DND-41 (cell line): Measurements from ENCODE around the gene ISCA1.
A peak's percentile ranks its signal among the peaks of the same experiment; 100 is the strongest.

Source experiments
- ATAC-seq: fragments of 200-7000 bp; cut with Tn5 transposase; 3 replicates; pipeline ENCODE4 v1.9.1; 2021; ENCODE audit warnings: low read depth; ENCODE audit not compliant: insufficient read depth
- DNase-seq: peaks from one replicate; pipeline ENCODE4 v3.0.0-alpha.2; 2020
- H2AFZ ChIP-seq: 2 replicates; pipeline ENCODE4 v1.6.0; 2012; ENCODE audit warnings: low read depth, low read length
- H3K27ac ChIP-seq: 2 replicates; pipeline ENCODE4 v1.5.1; 2012; ENCODE audit warnings: low read length, inconsistent platforms
- H3K27me3 ChIP-seq: fragments of 200-600 bp; sonication (generic); 2 replicates; pipeline ENCODE4 v1.6.0; 2012; ENCODE audit warnings: low read length, mild to moderate bottlenecking, inconsistent platforms; ENCODE audit not compliant: insufficient read depth, poor library complexity
- H3K36me3 ChIP-seq: 2 replicates; pipeline ENCODE4 v1.5.1; 2012; ENCODE audit warnings: low read length, inconsistent platforms; ENCODE audit not compliant: insufficient read depth
- H3K4me1 ChIP-seq: 2 replicates; pipeline ENCODE4 v1.5.1; 2012; ENCODE audit warnings: mild to moderate bottlenecking, low read length; ENCODE audit not compliant: insufficient read depth
- H3K4me2 ChIP-seq: 2 replicates; pipeline ENCODE4 v1.6.0; 2012; ENCODE audit warnings: mild to moderate bottlenecking, moderate library complexity, low read length, inconsistent platforms; ENCODE audit not compliant: insufficient read depth
- H3K4me3 ChIP-seq, 2 experiments: fragments of 200-600 bp in 1 of 2; shearing (Covaris generic) in 1 of 2; 2 replicates each; pipeline ENCODE4 v1.5.1; 2012 to 2016; ENCODE audit warnings: inconsistent platforms in 2 of 2, low read length in 2 of 2, mild to moderate bottlenecking in 2 of 2, low read depth in 1 of 2, moderate library complexity in 1 of 2
- H3K79me2 ChIP-seq: 2 replicates; pipeline ENCODE4 v1.6.0; 2012; ENCODE audit warnings: low read length, inconsistent platforms; ENCODE audit not compliant: insufficient read depth
- H3K9ac ChIP-seq: 2 replicates; pipeline ENCODE4 v1.6.0; 2012; ENCODE audit warnings: low read depth, mild to moderate bottlenecking, inconsistent platforms, low read length, moderate library complexity
- H3K9me3 ChIP-seq: 2 replicates; pipeline ENCODE4 v1.5.1; 2012; ENCODE audit warnings: low read length, moderate library complexity, mild to moderate bottlenecking, inconsistent platforms; ENCODE audit not compliant: insufficient read depth, severe bottlenecking
- H4K20me1 ChIP-seq: 2 replicates; pipeline ENCODE4 v1.6.0; 2012; ENCODE audit warnings: low read length; ENCODE audit not compliant: insufficient read depth
- CTCF ChIP-seq: IDR thresholded peaks from 2 replicates; pipeline ENCODE4 v1.5.1; 2012; ENCODE audit warnings: borderline replicate concordance, low read length, moderate library complexity, mild to moderate bottlenecking; ENCODE audit not compliant: poor library complexity, severe bottlenecking; ENCODE audit errors: extremely low read depth
- EZH2 ChIP-seq: IDR thresholded peaks from 3 replicates; pipeline ENCODE4 v1.6.1; 2012; ENCODE audit warnings: borderline replicate concordance, low read depth, mild to moderate bottlenecking, moderate library complexity, low read length, inconsistent platforms; ENCODE audit not compliant: severe bottlenecking

The ISCA1 gene

GRCh38 chr9:86288499-86289198, 6.3 kb upstream of the ISCA1 start:
- no peak overlapping the region for H3K27ac ChIP-seq
- ATAC-seq (no peak), DNase-seq (no peak)
- no peak overlapping the region for H3K9ac ChIP-seq
- no peaks in the 10 kb centered on the region for H3K9me3 ChIP-seq
- no peak overlapping the region for H3K4me2 ChIP-seq
- H3K79me2 ChIP-seq: no peaks in the 10 kb centered on the region
- no peaks in the 10 kb centered on the region for H3K27me3 ChIP-seq
- no peak for TF ChIP-seq EZH2
- TF ChIP-seq CTCF: no peak
- H3K36me3 ChIP-seq: no peaks in the 10 kb centered on the region
- H2AFZ ChIP-seq: no peak overlapping the region
- no peaks in the 10 kb centered on the region for H3K4me1 ChIP-seq
- no peaks in the 10 kb centered on the region for H4K20me1 ChIP-seq
- no peak overlapping the region for H3K4me3 ChIP-seq

GRCh38 chr9:86287013-86287412, 4.7 kb upstream of the ISCA1 start:
- Histone ChIP-seq H2AFZ (no peak overlapping the region), H3K79me2 (peaks cover 3% of the 10 kb centered on the region; the same call in 1 of the 2 replicates), H3K4me1 (peaks cover 8% of the 10 kb centered on the region), H3K27me3 (no peaks in the 10 kb centered on the region), H3K4me2 (no peak overlapping the region), H3K9ac (no peak overlapping the region), H3K36me3 (no peaks in the 10 kb centered on the region), H3K27ac (no peak overlapping the region), H3K9me3 (no peaks in the 10 kb centered on the region), H4K20me1 (no peaks in the 10 kb centered on the region), H3K4me3 (no peak overlapping the region)
- ATAC-seq (no peak), DNase-seq (no peak)
- TF ChIP-seq CTCF: peak; percentile 32
- TF ChIP-seq EZH2: no peak

GRCh38 chr9:86286278-86286677, 3.9 kb upstream of the ISCA1 start:
- no peak overlapping the region for H3K4me3 ChIP-seq
- H4K20me1 ChIP-seq: no peaks in the 10 kb centered on the region
- H3K4me2 ChIP-seq: no peak overlapping the region
- H2AFZ ChIP-seq: no peak overlapping the region
- TF ChIP-seq CTCF: no peak
- TF ChIP-seq EZH2: no peak
- peaks cover 10% of the 10 kb centered on the region for H3K79me2 ChIP-seq
- ATAC-seq (no peak), DNase-seq (no peak)
- H3K9me3 ChIP-seq: no peaks in the 10 kb centered on the region
- no peaks in the 10 kb centered on the region for H3K27me3 ChIP-seq
- H3K36me3 ChIP-seq: no peaks in the 10 kb centered on the region
- peaks cover 9% of the 10 kb centered on the region for H3K4me1 ChIP-seq
- no peak overlapping the region for H3K27ac ChIP-seq
- H3K9ac ChIP-seq: no peak overlapping the region
